A673 (cell line): ENCODE results near the gene EXO5. TPM values are rescaled to one million over a fixed set of nuclear protein-coding genes. Genes with fewer than 3 reads are reported as not detected.
"Not testable (repeated sequence)": the region's sequence is repeated elsewhere in the genome, so short reads cannot be mapped to it uniquely, and the experiment has no call there.

ENCODE experiments used
- BruUV-seq: library from RNA; stranded (reverse); fragments of 400-500 nt; replicated peaks from 2 replicates; lab custom pipeline; 2021; lab: Mats Ljungman, UMichigan
- CTCF ChIA-PET: fragments of 300-600 bp; sonication (Branson Sonifier 250); formaldehyde crosslinking; loops from one replicate; lab custom pipeline; 2022; ENCODE audit warnings: antibody characterized with exemption; lab: Charles Lee
- POLR2A ChIA-PET: fragments of 300-600 bp; sonication (Branson Sonifier 250); formaldehyde crosslinking; loops from one replicate; lab custom pipeline; 2022; ENCODE audit warnings: antibody characterized with exemption; ENCODE audit not compliant: low non-redundant PET; lab: Charles Lee
- DNase-seq: peaks from one replicate; pipeline ENCODE4 v3.0.0-alpha.2; 2015; ENCODE audit warnings: low spot score
- H3K27ac ChIP-seq: fragments of 200-600 bp; sonication (generic); 2 replicates; pipeline ENCODE4 v1.5.1; 2016; ENCODE audit warnings: mixed run types, low read depth, mild to moderate bottlenecking, mixed read lengths, antibody characterized with exemption, low read length; ENCODE audit not compliant: poor library complexity, severe bottlenecking
- H3K27me3 ChIP-seq: fragments of 200-600 bp; sonication (generic); replicated peaks from 2 replicates; pipeline ENCODE4 v1.6.1; 2017; ENCODE audit warnings: mixed run types, low read depth, mild to moderate bottlenecking, mixed read lengths, antibody characterized with exemption, low read length; ENCODE audit not compliant: insufficient read depth, poor library complexity
- H3K36me3 ChIP-seq: fragments of 200-600 bp; sonication (generic); 2 replicates; pipeline ENCODE4 v1.6.1; 2016; ENCODE audit warnings: mixed run types, mild to moderate bottlenecking, mixed read lengths, antibody characterized with exemption, low read length; ENCODE audit not compliant: insufficient read depth, poor library complexity, severe bottlenecking
- H3K4me1 ChIP-seq: fragments of 200-600 bp; sonication (generic); 2 replicates; pipeline ENCODE4 v1.6.1; 2017; ENCODE audit warnings: mixed run types, mild to moderate bottlenecking, mixed read lengths, antibody characterized with exemption, low read length; ENCODE audit not compliant: insufficient read depth, poor library complexity, severe bottlenecking
- H3K4me3 ChIP-seq: fragments of 200-600 bp; sonication (generic); 2 replicates; pipeline ENCODE4 v1.5.1; 2016; ENCODE audit warnings: low read depth, mixed run types, mild to moderate bottlenecking, mixed read lengths, low read length; ENCODE audit not compliant: poor library complexity, severe bottlenecking
- H3K9me3 ChIP-seq: fragments of 200-600 bp; sonication (generic); 2 replicates; pipeline ENCODE4 v1.6.1; 2016; ENCODE audit warnings: mixed run types, low read depth, mild to moderate bottlenecking, mixed read lengths, antibody characterized with exemption, low read length; ENCODE audit not compliant: poor library complexity, severe bottlenecking
- CTCF ChIP-seq: fragments of 300-800, 200-600 bp; sonication (generic); conservative IDR thresholded peaks from 2 replicates; pipeline ENCODE4 v1.5.1; 2017; ENCODE audit warnings: low read depth, mild to moderate bottlenecking, antibody characterized with exemption, low read length, moderate library complexity, mixed read lengths
- EZH2 ChIP-seq: fragments of 200-600 bp; sonication (generic); IDR thresholded peaks from 2 replicates; pipeline ENCODE4 v1.6.1; 2017; ENCODE audit warnings: borderline replicate concordance, low read depth, mild to moderate bottlenecking, mixed read lengths, antibody characterized with exemption, low read length; ENCODE audit not compliant: poor library complexity, severe bottlenecking
- intact Hi-C: fragments of 100-400 bp; cut with micrococcal nuclease; formaldehyde crosslinking; loops from one replicate; pipeline ENCODE4 v1.10.0; 2022; ENCODE audit not compliant: unreplicated experiment
- total RNA-seq: library from RNA; stranded (reverse); gene quantifications from 2 replicates; pipeline ENCODE4 v1.2.3, GENCODE V29; 2021

EXO5 gene
- total RNA-seq, 1 experiment from 2014 or later = 20.3 TPM

DNA sequence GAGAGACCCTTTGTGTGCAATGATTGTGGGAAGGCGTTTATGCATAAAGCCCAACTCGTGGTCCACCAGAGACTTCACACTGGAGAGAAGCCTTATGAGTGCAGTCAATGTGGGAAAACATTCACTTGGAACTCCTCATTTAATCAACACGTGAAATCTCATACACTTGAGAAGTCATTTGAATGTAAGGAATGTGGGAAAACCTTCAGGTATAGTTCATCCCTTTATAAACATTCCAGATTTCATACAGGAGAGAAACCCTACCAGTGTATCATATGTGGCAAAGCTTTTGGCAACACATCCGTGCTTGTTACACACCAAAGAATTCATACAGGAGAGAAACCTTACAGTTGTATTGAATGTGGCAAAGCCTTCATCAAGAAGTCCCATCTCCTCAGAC, 38.4 kb downstream of the EXO5 start:
- no TSS peak for BruUV-seq
- no peak overlapping the region for H3K4me3 ChIP-seq
- no peak for DNase-seq
- H3K27ac ChIP-seq = no peak overlapping the region
- no peaks in the 10 kb centered on the region for H3K4me1 ChIP-seq
- POLR2A ChIA-PET = no interaction called here
- CTCF ChIA-PET = no interaction called here
- peaks cover 26% of the 10 kb centered on the region for H3K36me3 ChIP-seq
- H3K9me3 ChIP-seq = peaks cover 13% of the 10 kb centered on the region
- H3K27me3 ChIP-seq = no peaks in the 10 kb centered on the region
- TF ChIP-seq CTCF = no peak
- no peak for TF ChIP-seq EZH2
- intact Hi-C loops = no loop called here

GRCh38 chr1:40553017-40553416, 44.5 kb downstream of the EXO5 start:
- Histone ChIP-seq H3K27me3 (no peaks in the 10 kb centered on the region), H3K36me3 (no peaks in the 10 kb centered on the region), H3K4me3 (no peak overlapping the region), H3K9me3 (no peaks in the 10 kb centered on the region), H3K4me1 (no peaks in the 10 kb centered on the region), H3K27ac (no peak overlapping the region)
- CTCF ChIA-PET = no interaction called here
- peak; percentile 0 for DNase-seq
- no TSS peak for BruUV-seq
- intact Hi-C loops = no loop called here
- TF ChIP-seq EZH2 = no peak
- no peak for TF ChIP-seq CTCF
- POLR2A ChIA-PET = no interaction called here

GRCh38 chr1:40554807-40555206, 46.2 kb downstream of the EXO5 start:
- H3K36me3 ChIP-seq, BruUV-seq, H3K27ac ChIP-seq, H3K4me3 ChIP-seq, H3K4me1 ChIP-seq, H3K9me3 ChIP-seq, POLR2A ChIA-PET, intact Hi-C loops, CTCF ChIA-PET, H3K27me3 ChIP-seq, DNase-seq: not testable (repeated sequence)

DNA sequence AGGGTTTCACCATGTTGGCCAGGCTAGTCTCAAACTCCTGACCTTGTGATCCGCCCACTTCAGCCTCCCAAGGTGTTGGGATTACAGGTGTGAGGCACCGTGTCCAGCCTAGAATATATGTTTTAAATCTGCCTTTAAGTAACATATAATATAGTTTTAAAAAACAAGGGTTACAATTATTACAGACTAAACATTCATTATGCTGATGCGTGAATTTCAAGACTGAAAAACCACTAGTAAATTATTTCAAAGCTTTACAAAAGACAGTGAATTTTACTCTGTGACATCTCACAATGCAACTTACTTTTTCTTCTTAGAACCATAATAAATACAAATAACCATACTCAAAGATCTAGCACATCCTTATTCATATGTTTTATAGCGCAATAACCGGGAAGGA, 47.6 kb downstream of the EXO5 start:
- Histone ChIP-seq H3K9me3 (no peaks in the 10 kb centered on the region), H3K36me3 (no peaks in the 10 kb centered on the region), H3K27me3 (no peaks in the 10 kb centered on the region), H3K4me1 (no peaks in the 10 kb centered on the region), H3K27ac (no peak overlapping the region), H3K4me3 (no peak overlapping the region)
- DNase-seq = no peak
- intact Hi-C loops = no loop called here
- TF ChIP-seq EZH2 = no peak
- no peak for TF ChIP-seq CTCF
- CTCF ChIA-PET = no interaction called here
- no TSS peak for BruUV-seq
- POLR2A ChIA-PET = no interaction called here

- intact Hi-C loops, H3K9me3 ChIP-seq, H3K36me3 ChIP-seq, H3K4me1 ChIP-seq, H3K4me3 ChIP-seq, CTCF ChIA-PET, DNase-seq, POLR2A ChIA-PET, BruUV-seq, H3K27ac ChIP-seq, H3K27me3 ChIP-seq: not testable (repeated sequence)
Observed at GRCh38 chr1:40558241-40558640, 49.7 kb downstream of the EXO5 start.
